ENCODE measurements around the gene ARL5B. TPM values are rescaled to one million over a fixed set of nuclear protein-coding genes. Genes with fewer than 3 reads are reported as not detected.

Gene ARL5B
- total and polyA plus RNA-seq, 2 experiments from 2014 or later = 21.5 to 95.2 TPM

DNA sequence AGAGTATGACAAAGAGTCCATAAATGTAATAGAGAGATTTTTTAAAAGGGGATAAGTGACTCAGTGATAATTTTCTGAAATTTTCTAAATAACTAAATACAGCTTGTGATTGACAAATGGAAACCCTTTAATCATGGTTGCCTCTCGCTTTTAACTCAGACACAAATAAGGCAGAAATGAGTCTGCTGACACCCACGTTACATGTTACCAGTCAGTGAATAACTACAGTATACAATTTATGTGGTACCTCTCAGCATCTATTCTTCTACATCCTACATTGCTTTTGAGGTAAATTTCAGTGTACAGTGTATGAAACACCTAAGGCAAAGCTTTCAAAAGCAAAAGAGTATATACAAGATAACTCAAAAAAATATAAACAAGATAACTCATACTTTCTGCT lies 12.1 kb upstream of the ARL5B start:
- Histone ChIP-seq H2AFZ (no peak overlapping the region), H3K4me2 (no peak overlapping the region), H3K79me2 (peaks cover 34% of the 10 kb centered on the region), H3K4me3 (no peak overlapping the region), H4K20me1 (ENCODE audit: insufficient read depth, poor library complexity, severe bottlenecking) (no peaks in the 10 kb centered on the region), H3K4me1 (ENCODE audit: insufficient read depth) (peaks cover 14% of the 10 kb centered on the region), H3K9me2 (replicated peaks; ENCODE audit: insufficient read depth) (no peaks in the 10 kb centered on the region), H3K9me3 (ENCODE audit: low read depth) (no peaks in the 10 kb centered on the region), H3K27me3 (no peaks in the 10 kb centered on the region), H3K36me3 (replicated peaks; ENCODE audit: insufficient read depth, low read depth) (no peaks in the 10 kb centered on the region), H3K27ac (no peak overlapping the region)
- DNase-seq (ENCODE audit: low spot score) = no peak
- TF ChIP-seq EZH2phosphoT487 (IDR thresholded peaks at IDR 0.05; ENCODE audit: low read depth, severe bottlenecking, unreplicated experiment) (no peak), EZH2 (IDR thresholded peaks at IDR 0.05; ENCODE audit: borderline replicate concordance) (no peak)
- TF ChIP-seq, protein P1, sequence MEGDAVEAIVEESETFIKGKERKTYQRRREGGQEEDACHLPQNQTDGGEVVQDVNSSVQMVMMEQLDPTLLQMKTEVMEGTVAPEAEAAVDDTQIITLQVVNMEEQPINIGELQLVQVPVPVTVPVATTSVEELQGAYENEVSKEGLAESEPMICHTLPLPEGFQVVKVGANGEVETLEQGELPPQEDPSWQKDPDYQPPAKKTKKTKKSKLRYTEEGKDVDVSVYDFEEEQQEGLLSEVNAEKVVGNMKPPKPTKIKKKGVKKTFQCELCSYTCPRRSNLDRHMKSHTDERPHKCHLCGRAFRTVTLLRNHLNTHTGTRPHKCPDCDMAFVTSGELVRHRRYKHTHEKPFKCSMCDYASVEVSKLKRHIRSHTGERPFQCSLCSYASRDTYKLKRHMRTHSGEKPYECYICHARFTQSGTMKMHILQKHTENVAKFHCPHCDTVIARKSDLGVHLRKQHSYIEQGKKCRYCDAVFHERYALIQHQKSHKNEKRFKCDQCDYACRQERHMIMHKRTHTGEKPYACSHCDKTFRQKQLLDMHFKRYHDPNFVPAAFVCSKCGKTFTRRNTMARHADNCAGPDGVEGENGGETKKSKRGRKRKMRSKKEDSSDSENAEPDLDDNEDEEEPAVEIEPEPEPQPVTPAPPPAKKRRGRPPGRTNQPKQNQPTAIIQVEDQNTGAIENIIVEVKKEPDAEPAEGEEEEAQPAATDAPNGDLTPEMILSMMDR (IDR thresholded peaks at IDR 0.05; ENCODE audit: poor library complexity) = no peak
- WGBS (ENCODE audit: low lambda C conversion rate, missing lambda C conversion rate) = 96% methylated on average over 2 of the region's 2 CpGs

DNA sequence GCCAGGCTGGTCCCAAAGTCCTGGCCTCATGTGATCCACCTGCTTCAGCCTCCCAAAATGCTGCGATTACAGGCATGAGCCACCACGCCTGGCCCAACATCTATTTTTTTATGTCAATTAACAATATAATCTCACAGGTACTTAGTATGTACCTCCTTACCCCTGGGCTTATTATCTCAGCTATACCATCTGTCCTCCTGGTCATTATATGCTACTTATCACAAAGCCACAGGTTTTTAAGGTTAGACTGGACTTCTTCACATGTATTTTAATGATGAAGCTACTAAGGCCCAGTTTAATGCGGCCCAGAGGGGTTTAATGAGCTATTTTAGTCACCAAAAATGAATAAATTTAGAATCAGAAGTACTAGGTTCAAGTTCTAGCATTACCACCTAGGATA lies 11.3 kb upstream of the ARL5B start:
- TF ChIP-seq EZH2 (IDR thresholded peaks at IDR 0.05; ENCODE audit: borderline replicate concordance) = no peak
- no peak for TF ChIP-seq EZH2phosphoT487 (IDR thresholded peaks at IDR 0.05; ENCODE audit: low read depth, severe bottlenecking, unreplicated experiment)
- TF ChIP-seq, protein P1 (IDR thresholded peaks at IDR 0.05; ENCODE audit: poor library complexity) = no peak
- Histone ChIP-seq H3K79me2 (peaks cover 34% of the 10 kb centered on the region), H3K9me2 (replicated peaks; ENCODE audit: insufficient read depth) (no peaks in the 10 kb centered on the region), H2AFZ (no peak overlapping the region), H3K27ac (no peak overlapping the region), H3K4me1 (ENCODE audit: insufficient read depth) (peaks cover 14% of the 10 kb centered on the region), H3K36me3 (replicated peaks; ENCODE audit: insufficient read depth, low read depth) (no peaks in the 10 kb centered on the region), H3K27me3 (no peaks in the 10 kb centered on the region), H3K4me2 (no peak overlapping the region), H4K20me1 (ENCODE audit: insufficient read depth, poor library complexity, severe bottlenecking) (no peaks in the 10 kb centered on the region), H3K9me3 (ENCODE audit: low read depth) (no peaks in the 10 kb centered on the region), H3K4me3 (no peak overlapping the region)
- WGBS (ENCODE audit: low lambda C conversion rate, missing lambda C conversion rate) = 96% methylated on average over 3 of the region's 3 CpGs
- no peak for DNase-seq (ENCODE audit: low spot score)

DNA sequence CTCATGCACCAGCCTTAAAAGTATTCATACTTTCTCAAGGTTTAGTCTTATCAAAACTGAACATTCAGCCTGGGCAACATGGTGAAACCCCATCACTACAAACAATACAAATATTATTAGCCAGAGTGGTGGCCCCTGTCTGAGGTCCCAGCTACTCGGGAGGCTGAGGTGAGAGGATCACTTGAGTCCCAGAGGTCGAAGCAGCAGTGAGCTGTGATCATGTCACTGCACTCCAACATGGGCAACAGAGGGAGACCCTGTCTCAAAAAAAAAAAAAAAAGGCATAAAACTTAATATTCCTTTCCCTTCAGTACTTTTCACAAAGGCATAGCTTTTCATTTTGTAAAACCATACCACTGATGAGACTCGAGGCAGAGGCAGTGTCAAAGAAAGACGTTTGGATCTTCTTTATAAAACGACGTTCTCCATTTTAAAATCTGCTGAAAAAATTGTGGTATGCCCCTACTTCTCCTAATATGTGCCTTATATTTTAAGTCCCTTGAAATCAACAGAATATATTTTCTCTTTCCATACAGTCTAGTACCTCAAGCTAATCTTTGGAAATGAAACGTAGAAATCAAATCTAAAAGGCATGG lies 9.8 kb upstream of the ARL5B start:
- no peaks in the 10 kb centered on the region for H3K9me2 ChIP-seq (replicated peaks; ENCODE audit: insufficient read depth)
- H2AFZ ChIP-seq = no peak overlapping the region
- H4K20me1 ChIP-seq (ENCODE audit: insufficient read depth, poor library complexity, severe bottlenecking) = no peaks in the 10 kb centered on the region
- peak overlapping the region; percentile 76 for H3K4me2 ChIP-seq
- WGBS (ENCODE audit: low lambda C conversion rate, missing lambda C conversion rate) = 76% methylated on average over 7 of the region's 7 CpGs
- H3K4me3 ChIP-seq = peak overlapping the region; percentile 5
- TF ChIP-seq EZH2phosphoT487 (IDR thresholded peaks at IDR 0.05; ENCODE audit: low read depth, severe bottlenecking, unreplicated experiment) = no peak
- no peak for TF ChIP-seq EZH2 (IDR thresholded peaks at IDR 0.05; ENCODE audit: borderline replicate concordance)
- TF ChIP-seq, protein P1 (IDR thresholded peaks at IDR 0.05; ENCODE audit: poor library complexity) = no peak
- H3K27me3 ChIP-seq = no peaks in the 10 kb centered on the region
- no peaks in the 10 kb centered on the region for H3K9me3 ChIP-seq (ENCODE audit: low read depth)
- H3K27ac ChIP-seq = no peak overlapping the region
- H3K79me2 ChIP-seq = peaks cover 34% of the 10 kb centered on the region
- DNase-seq (ENCODE audit: low spot score) = no peak
- no peaks in the 10 kb centered on the region for H3K36me3 ChIP-seq (replicated peaks; ENCODE audit: insufficient read depth, low read depth)
- H3K4me1 ChIP-seq (ENCODE audit: insufficient read depth) = peaks cover 14% of the 10 kb centered on the region
